GM13977 (cell line): ENCODE measurements around the gene STAT3.
A peak's percentile ranks its signal among the peaks of the same experiment; 100 is the strongest.

Source experiments
- DNase-seq: peaks from one replicate; pipeline ENCODE4 v3.0.0; 2012; ENCODE audit warnings: low spot score
- CTCF ChIP-seq: IDR thresholded peaks from 2 replicates; pipeline ENCODE4 v1.5.1; 2012; ENCODE audit warnings: mild to moderate bottlenecking, control low read depth; ENCODE audit not compliant: insufficient read depth; ENCODE audit errors: extremely low read depth, missing control alignments
- in situ Hi-C: fragments of 300-500 bp; cut with MboI; formaldehyde crosslinking; loops from one replicate; pipeline ENCODE4 v1.12.0; 2022; ENCODE audit warnings: low sequenced_read_pairs, low pct_unique_long_range_greater_than_20kb, mixed read lengths, inconsistent platforms; ENCODE audit not compliant: unreplicated experiment

The STAT3 gene

GRCh38 chr17:42389899-42390298 lies 1.7 kb upstream of the STAT3 start:
- TF ChIP-seq CTCF: no peak
- in situ Hi-C loops: no loop called here
- DNase-seq: peak; percentile 4

GRCh38 chr17:42389135-42389417 lies 834 bp upstream of the STAT3 start:
- in situ Hi-C loops: no loop called here
- DNase-seq: no peak
- no peak for TF ChIP-seq CTCF

- no peak for TF ChIP-seq CTCF
- DNase-seq: no peak
- in situ Hi-C loops: no loop called here
Measured at GRCh38 chr17:42387661-42388380, 421 bp downstream of the STAT3 start.

GRCh38 chr17:42386777-42387657 lies 1.2 kb downstream of the STAT3 start:
- in situ Hi-C loops: no loop called here
- TF ChIP-seq CTCF: no peak
- no peak for DNase-seq

- no peak for DNase-seq
- no peak for TF ChIP-seq CTCF
- in situ Hi-C loops: no loop called here
Measured at GRCh38 chr17:42381898-42382297, 6.3 kb downstream of the STAT3 start.

- no peak for TF ChIP-seq CTCF
- in situ Hi-C loops: no loop called here
- DNase-seq: no peak
Measured at GRCh38 chr17:42380935-42381334, 7.3 kb downstream of the STAT3 start.
